Activated CD4-positive, alpha-beta memory T cell treated with anti-CD3 and anti-CD28 coated beads, Interleukin-2, amount 10 ng/mL, durations not matched to agents 7 days and 5 days (primary cell): ENCODE results near the gene SF3B4. TPM values are rescaled to one million over a fixed set of nuclear protein-coding genes. Genes with fewer than 3 reads are reported as not detected.
"Not testable (repeated sequence)": the region's sequence is repeated elsewhere in the genome, so short reads cannot be mapped to it uniquely, and the experiment has no call there.

Experiments used
- CTCF ChIA-PET: fragments of 350-600 bp; sonication (Branson Sonifier 250); formaldehyde crosslinking; loops from one replicate; lab custom pipeline; 2021; ENCODE audit warnings: antibody characterized with exemption, inconsistent platforms; lab: Charles Lee
- POLR2A ChIA-PET: fragments of 350-600 bp; sonication (Branson Sonifier 250); formaldehyde crosslinking; loops from one replicate; lab custom pipeline; 2021; ENCODE audit warnings: antibody characterized with exemption; lab: Charles Lee
- DNase-seq: peaks from one replicate; pipeline ENCODE4 v3.0.0-alpha.2; 2020
- H3K27ac Mint-ChIP-seq: one replicate; pipeline ENCODE4 v1.8.0; 2021; ENCODE audit warnings: mild to moderate bottlenecking, mixed read lengths
- H3K27me3 Mint-ChIP-seq: one replicate; pipeline ENCODE4 v1.8.0; 2021; ENCODE audit warnings: mixed read lengths
- H3K36me3 Mint-ChIP-seq: one replicate; pipeline ENCODE4 v1.8.0; 2021; ENCODE audit warnings: low read depth, mixed read lengths
- H3K4me1 Mint-ChIP-seq: one replicate; pipeline ENCODE4 v1.8.0; 2021; ENCODE audit warnings: mixed read lengths
- H3K4me3 Mint-ChIP-seq: one replicate; pipeline ENCODE4 v1.8.0; 2021; ENCODE audit warnings: mild to moderate bottlenecking, mixed read lengths
- H3K9me3 Mint-ChIP-seq: one replicate; pipeline ENCODE4 v1.8.0; 2021; ENCODE audit warnings: mixed read lengths
- total RNA-seq, 2 experiments: library from RNA; stranded (reverse); gene quantifications; one replicate each; pipeline ENCODE4 v1.2.3, GENCODE V29; 2021

Gene SF3B4
- total RNA-seq, 2 experiments from 2014 or later, result 82.3 to 84.3 TPM

- ChIA-PET CTCF (no interaction called here), POLR2A (interaction anchor here (0.7 to 3.4 kb wide), 3 partner anchors 15 to 20 kb away, joined by 3 to 12 read pairs (median 5); a partner anchor contains a TSS)
Observed at GRCh38 chr1:149906570-149907075, 21.0 kb downstream of the SF3B4 start.

GRCh38 chr1:149903836-149904491 lies 23.6 kb downstream of the SF3B4 start:
- CTCF ChIA-PET, result no interaction called here
- peaks cover 22% of the 10 kb centered on the region for H3K4me1 Mint-ChIP-seq
- H3K4me3 Mint-ChIP-seq, result no peak overlapping the region
- POLR2A ChIA-PET, result interaction anchor here (1.5 to 3.4 kb wide), 2 partner anchors 17 to 24 kb away, joined by 4 to 12 read pairs; partner anchors contain the start of gene SF3B4
- no peak overlapping the region for H3K27ac Mint-ChIP-seq
- DNase-seq, result no peak
- no peaks in the 10 kb centered on the region for H3K27me3 Mint-ChIP-seq
- H3K9me3 Mint-ChIP-seq, result peaks cover 4% of the 10 kb centered on the region
- peaks cover 20% of the 10 kb centered on the region for H3K36me3 Mint-ChIP-seq

More at GRCh38 chr1:149906570-149907075, 21.0 kb downstream of the SF3B4 start:
- H3K4me1 Mint-ChIP-seq, result peaks cover 4% of the 10 kb centered on the region
- H3K27ac Mint-ChIP-seq, result no peak overlapping the region
- no peak overlapping the region for H3K4me3 Mint-ChIP-seq
- DNase-seq, result no peak
- peaks cover 15% of the 10 kb centered on the region for H3K36me3 Mint-ChIP-seq
- H3K27me3 Mint-ChIP-seq, result no peaks in the 10 kb centered on the region
- H3K9me3 Mint-ChIP-seq, result no peaks in the 10 kb centered on the region

GRCh38 chr1:149899460-149900284 lies 27.9 kb downstream of the SF3B4 start, which contains the start of gene BOLA1:
Gene BOLA1 (plus strand): TSS chr1:149899568. CDS start chr1:149900060, 492 bp downstream.
- Mint-ChIP-seq H3K27me3 (no peaks in the 10 kb centered on the region), H3K4me3 (peak within 1 kb of the TSS; percentile 83), H3K4me1 (peaks cover 29% of the 10 kb centered on the region), H3K27ac (peak within 1 kb of the TSS; percentile 87), H3K36me3 (peaks cover 13% of the 10 kb centered on the region), H3K9me3 (peaks cover 4% of the 10 kb centered on the region)
- CTCF ChIA-PET, result interaction anchor here (0.7 to 2.6 kb wide), 3 partner anchors 11 to 356 kb away, joined by 3 to 17 read pairs (median 3); a partner anchor contains a TSS
- DNase-seq, result peak; percentile 86
- POLR2A ChIA-PET, result interaction anchor here (1.0 to 3.0 kb wide), 12 partner anchors 11 to 334 kb away, joined by 3 to 85 read pairs (median 3); partner anchors contain the start of genes OTUD7B, SF3B4 and VPS45

- H3K27me3 Mint-ChIP-seq, result no peaks in the 10 kb centered on the region
- CTCF ChIA-PET, result no interaction called here
- peaks cover 29% of the 10 kb centered on the region for H3K4me1 Mint-ChIP-seq
- H3K36me3 Mint-ChIP-seq, result peaks cover 6% of the 10 kb centered on the region
- H3K4me3 Mint-ChIP-seq, result no peak overlapping the region
- POLR2A ChIA-PET, result interaction anchor here (0.6 to 0.7 kb wide), 2 partner anchors 9 to 305 kb away, joined by 3 read pairs; a partner anchor contains a TSS
- H3K9me3 Mint-ChIP-seq, result peaks cover 4% of the 10 kb centered on the region
- DNase-seq, result no peak
- no peak overlapping the region for H3K27ac Mint-ChIP-seq
Observed at GRCh38 chr1:149896575-149896974, 31.0 kb downstream of the SF3B4 start.

GRCh38 chr1:149888999-149889289 lies 38.7 kb downstream of the SF3B4 start:
- DNase-seq, result no peak
- Mint-ChIP-seq H3K9me3 (no peaks in the 10 kb centered on the region), H3K27me3 (no peaks in the 10 kb centered on the region), H3K4me3 (no peak overlapping the region), H3K4me1 (peaks cover 10% of the 10 kb centered on the region), H3K36me3 (no peaks in the 10 kb centered on the region), H3K27ac (no peak overlapping the region)
- POLR2A ChIA-PET, result interaction anchor here (0.7 to 6.9 kb wide), 24 partner anchors 10 to 345 kb away, joined by 3 to 314 read pairs (median 38); partner anchors contain the start of genes ANP32E, BOLA1, MTMR11 and OTUD7B
- CTCF ChIA-PET, result interaction anchor here (0.5 to 4.8 kb wide), 15 partner anchors 10 to 318 kb away, joined by 3 to 47 read pairs (median 5); partner anchors contain the start of genes BOLA1, PLEKHO1, SF3B4 and VPS45

GRCh38 chr1:149888247-149888998 lies 39.2 kb downstream of the SF3B4 start:
- H3K27ac Mint-ChIP-seq, result no peak overlapping the region
- ChIA-PET POLR2A (interaction anchor here (0.6 to 6.9 kb wide), 53 partner anchors 9 to 1169 kb away, joined by 3 to 314 read pairs (median 10); partner anchors contain the start of genes ANP32E, APH1A, BOLA1 and MTMR11), CTCF (interaction anchor here (0.5 to 4.8 kb wide), 20 partner anchors 11 to 347 kb away, joined by 3 to 47 read pairs (median 5); partner anchors contain the start of genes BOLA1, PLEKHO1, SF3B4 and VPS45)
- H3K4me1 Mint-ChIP-seq, result peaks cover 10% of the 10 kb centered on the region
- H3K4me3 Mint-ChIP-seq, result no peak overlapping the region
- DNase-seq, result peak; percentile 88
- H3K27me3 Mint-ChIP-seq, result no peaks in the 10 kb centered on the region
- H3K9me3 Mint-ChIP-seq, result no peaks in the 10 kb centered on the region
- H3K36me3 Mint-ChIP-seq, result no peaks in the 10 kb centered on the region

GRCh38 chr1:149887456-149888246 lies 40.0 kb downstream of the SF3B4 start:
- Mint-ChIP-seq H3K4me1 (peaks cover 10% of the 10 kb centered on the region), H3K27ac (no peak overlapping the region), H3K27me3 (no peaks in the 10 kb centered on the region), H3K36me3 (no peaks in the 10 kb centered on the region), H3K9me3 (no peaks in the 10 kb centered on the region), H3K4me3 (no peak overlapping the region)
- DNase-seq, result peak; percentile 83
- POLR2A ChIA-PET, result interaction anchor here (0.6 to 6.9 kb wide), 68 partner anchors 8 to 1394 kb away, joined by 3 to 314 read pairs (median 5); partner anchors contain the start of genes ANP32E, APH1A, BOLA1 and ENSA
- CTCF ChIA-PET, result interaction anchor here (0.7 to 4.8 kb wide), 17 partner anchors 12 to 348 kb away, joined by 3 to 47 read pairs (median 6); partner anchors contain the start of genes BOLA1, PLEKHO1, SF3B4 and VPS45

- peaks cover 15% of the 10 kb centered on the region for H3K4me1 Mint-ChIP-seq
- H3K27me3 Mint-ChIP-seq, DNase-seq, H3K9me3 Mint-ChIP-seq, H3K4me3 Mint-ChIP-seq, H3K36me3 Mint-ChIP-seq, H3K27ac Mint-ChIP-seq: not testable (repeated sequence)
- CTCF ChIA-PET, result interaction anchor here (1.3 to 4.8 kb wide), 11 partner anchors 12 to 300 kb away, joined by 3 to 47 read pairs (median 8); partner anchors contain the start of genes BOLA1, PLEKHO1, SF3B4 and VPS45
- POLR2A ChIA-PET, result interaction anchor here (0.8 to 6.9 kb wide), 59 partner anchors 8 to 1394 kb away, joined by 3 to 314 read pairs (median 7); partner anchors contain the start of genes ANP32E, APH1A, BOLA1 and ENSA
Observed at GRCh38 chr1:149887196-149887455, 40.5 kb downstream of the SF3B4 start.

- ChIA-PET CTCF (interaction anchor here (1.3 to 4.8 kb wide), 9 partner anchors 15 to 300 kb away, joined by 3 to 47 read pairs (median 8); partner anchors contain the start of genes PLEKHO1 and SF3B4), POLR2A (interaction anchor here (0.8 to 6.9 kb wide), 63 partner anchors 9 to 1395 kb away, joined by 3 to 314 read pairs (median 6); partner anchors contain the start of genes ANP32E, APH1A, BOLA1 and ENSA)
- peak; percentile 91 for DNase-seq
- Mint-ChIP-seq H3K9me3 (no peaks in the 10 kb centered on the region), H3K36me3 (no peaks in the 10 kb centered on the region), H3K27me3 (no peaks in the 10 kb centered on the region), H3K4me1 (peaks cover 16% of the 10 kb centered on the region), H3K4me3 (no peak overlapping the region), H3K27ac (no peak overlapping the region)
Observed at GRCh38 chr1:149886396-149887195, 41.0 kb downstream of the SF3B4 start.

GRCh38 chr1:149886121-149886395 lies 41.5 kb downstream of the SF3B4 start:
- ChIA-PET CTCF (interaction anchor here (1.6 to 4.8 kb wide), 4 partner anchors 42 to 301 kb away, joined by 3 to 47 read pairs (median 12); partner anchors contain the start of gene PLEKHO1), POLR2A (interaction anchor here (0.8 to 6.9 kb wide), 32 partner anchors 9 to 693 kb away, joined by 3 to 314 read pairs (median 14); partner anchors contain the start of genes ANP32E, BOLA1, MCL1 and MTMR11)
- not testable (repeated sequence) for H3K27me3 Mint-ChIP-seq, H3K4me3 Mint-ChIP-seq, H3K9me3 Mint-ChIP-seq, H3K36me3 Mint-ChIP-seq, H3K27ac Mint-ChIP-seq, DNase-seq
- H3K4me1 Mint-ChIP-seq, result peaks cover 17% of the 10 kb centered on the region
